ENCODE results near the gene OCIAD1.

DNA sequence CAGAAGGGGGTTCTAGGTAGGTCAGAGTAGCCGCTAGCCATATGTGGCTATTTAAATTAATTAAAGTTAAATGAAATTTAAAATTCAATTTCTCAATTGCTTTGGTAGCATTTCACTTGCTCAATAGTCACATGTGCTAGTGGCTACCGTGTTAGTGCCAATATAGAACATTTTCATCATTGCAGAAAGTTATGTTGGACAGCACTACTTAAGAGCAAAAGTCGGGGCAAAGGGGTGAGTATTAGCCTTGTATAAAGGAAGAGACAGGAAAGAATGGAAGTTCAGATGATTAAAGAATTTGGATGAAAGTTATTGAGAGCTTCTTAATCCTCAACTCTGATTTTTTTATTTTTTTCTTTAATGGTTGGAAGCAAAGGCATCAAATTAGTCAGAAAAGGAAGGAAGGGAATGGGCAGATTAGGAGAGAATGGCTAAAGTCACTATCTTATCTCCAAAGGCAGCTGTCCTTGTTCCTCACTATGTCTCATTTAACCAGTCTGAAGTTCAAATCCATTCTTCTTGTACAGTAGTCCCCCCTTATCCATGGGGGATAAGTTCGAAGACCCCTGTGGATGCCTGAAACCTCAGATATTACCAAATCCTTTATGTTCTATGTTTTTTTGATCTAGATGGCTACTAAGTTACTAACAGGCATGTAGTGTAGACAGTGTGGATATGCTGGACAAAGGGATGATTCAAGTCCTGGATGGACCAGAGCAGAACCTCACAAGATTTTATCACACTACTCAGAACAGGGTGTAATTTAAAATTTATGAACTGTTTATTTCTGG lies 22.9 kb downstream of the OCIAD1 start:
- TF ChIP-seq, protein P1, sequence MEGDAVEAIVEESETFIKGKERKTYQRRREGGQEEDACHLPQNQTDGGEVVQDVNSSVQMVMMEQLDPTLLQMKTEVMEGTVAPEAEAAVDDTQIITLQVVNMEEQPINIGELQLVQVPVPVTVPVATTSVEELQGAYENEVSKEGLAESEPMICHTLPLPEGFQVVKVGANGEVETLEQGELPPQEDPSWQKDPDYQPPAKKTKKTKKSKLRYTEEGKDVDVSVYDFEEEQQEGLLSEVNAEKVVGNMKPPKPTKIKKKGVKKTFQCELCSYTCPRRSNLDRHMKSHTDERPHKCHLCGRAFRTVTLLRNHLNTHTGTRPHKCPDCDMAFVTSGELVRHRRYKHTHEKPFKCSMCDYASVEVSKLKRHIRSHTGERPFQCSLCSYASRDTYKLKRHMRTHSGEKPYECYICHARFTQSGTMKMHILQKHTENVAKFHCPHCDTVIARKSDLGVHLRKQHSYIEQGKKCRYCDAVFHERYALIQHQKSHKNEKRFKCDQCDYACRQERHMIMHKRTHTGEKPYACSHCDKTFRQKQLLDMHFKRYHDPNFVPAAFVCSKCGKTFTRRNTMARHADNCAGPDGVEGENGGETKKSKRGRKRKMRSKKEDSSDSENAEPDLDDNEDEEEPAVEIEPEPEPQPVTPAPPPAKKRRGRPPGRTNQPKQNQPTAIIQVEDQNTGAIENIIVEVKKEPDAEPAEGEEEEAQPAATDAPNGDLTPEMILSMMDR (IDR thresholded peaks at IDR 0.05) = no peak
- no peak for TF ChIP-seq POLR2A (IDR thresholded peaks at IDR 0.05)
